Right renal pelvis (tissue), 4 donors: ENCODE data around the gene CBLB. TPM values are rescaled to one million over a fixed set of nuclear protein-coding genes. Genes with fewer than 3 reads are reported as not detected.
"Not testable (repeated sequence)": the region's sequence is repeated elsewhere in the genome, so short reads cannot be mapped to it uniquely, and the experiment has no call there.

Experiments
- DNase-seq, 4 donors: peaks; one replicate each; pipeline ENCODE4 v3.0.0-alpha.2; 2013; ENCODE audit warnings: low read depth in 4 of 4, low spot score in 3 of 4, missing footprints in 1 of 4
- polyA plus RNA-seq, 4 donors: library from polyadenylated mRNA; unstranded; fragments of 120-200 nt; gene quantifications; one replicate each; pipeline ENCODE4 v1.2.1, GENCODE V29; 2013; ENCODE audit not compliant: insufficient read length in 4 of 4

CBLB gene
- polyA plus RNA-seq, 4 donors, result 42.0 to 59.3 (median 50.5) TPM

- no peak for DNase-seq
Measured at GRCh38 chr3:105763659-105764036, 105.2 kb downstream of the CBLB start.

- DNase-seq, result no peak
Measured at GRCh38 chr3:105762749-105763658, 105.8 kb downstream of the CBLB start.

- not testable (repeated sequence) for DNase-seq
Measured at GRCh38 chr3:105762214-105762613, 106.6 kb downstream of the CBLB start.

- DNase-seq, result no peak
Measured at GRCh38 chr3:105759442-105760078, 109.3 kb downstream of the CBLB start.

- no peak for DNase-seq
Measured at GRCh38 chr3:105758451-105758850, 110.4 kb downstream of the CBLB start.

- DNase-seq, result no peak
Measured at GRCh38 chr3:105755121-105755886, 113.5 kb downstream of the CBLB start.

- no peak for DNase-seq
Measured at GRCh38 chr3:105752791-105753415, 115.9 kb downstream of the CBLB start.

- no peak for DNase-seq
Measured at GRCh38 chr3:105747696-105748095, 121.1 kb downstream of the CBLB start.

GRCh38 chr3:105747060-105747541 is 121.7 kb downstream of the CBLB start:
- no peak for DNase-seq

- no peak for DNase-seq
Measured at GRCh38 chr3:105746231-105746996, 122.4 kb downstream of the CBLB start.

- no peak for DNase-seq
Measured at GRCh38 chr3:105745046-105745445, 123.8 kb downstream of the CBLB start.

GRCh38 chr3:105744202-105744601 is 124.6 kb downstream of the CBLB start:
- no peak for DNase-seq

GRCh38 chr3:105733356-105733755 is 135.5 kb downstream of the CBLB start:
- DNase-seq, result no peak

GRCh38 chr3:105731686-105732085 is 137.1 kb downstream of the CBLB start:
- DNase-seq, result no peak

- DNase-seq, result no peak
Measured at GRCh38 chr3:105730801-105731354, 137.9 kb downstream of the CBLB start.

GRCh38 chr3:105729667-105730066 is 139.1 kb downstream of the CBLB start:
- no peak for DNase-seq

GRCh38 chr3:105728771-105729312 is 140.0 kb downstream of the CBLB start:
- DNase-seq, result no peak

GRCh38 chr3:105727036-105727435 is 141.8 kb downstream of the CBLB start:
- DNase-seq, result not testable (repeated sequence)

GRCh38 chr3:105722943-105723556 is 145.8 kb downstream of the CBLB start:
- no peak for DNase-seq
